ENCODE results near the gene SUSD6. TPM values are rescaled to one million over a fixed set of nuclear protein-coding genes. Genes with fewer than 3 reads are reported as not detected.
A peak's percentile ranks its signal among the peaks of the same experiment; 100 is the strongest.
"Not testable (repeated sequence)": the region's sequence is repeated elsewhere in the genome, so short reads cannot be mapped to it uniquely, and the experiment has no call there.

The SUSD6 gene
- polyA plus RNA-seq, 1 donor from 2014 or later, result 14.3 TPM

- Mint-ChIP-seq H3K4me3 (no peak overlapping the region), H3K9me3 (no peaks in the 10 kb centered on the region), H3K27ac (peak overlapping the region in 1 of 3 donors; percentile 39), H3K4me1 (peaks cover 0 to 5% (median 3%) of the 10 kb centered on the region in 3 donors), H3K36me3 (peaks cover 2% of the 10 kb centered on the region), H3K27me3 (no peaks in the 10 kb centered on the region)
Measured at GRCh38 chr14:69713993-69714679, 102.7 kb downstream of the SUSD6 start.

- H3K27ac Mint-ChIP-seq, result peak overlapping the region in 1 of 3 donors; percentile 87
- H3K4me3 Mint-ChIP-seq, result no peak overlapping the region
- H3K27me3 Mint-ChIP-seq, result no peaks in the 10 kb centered on the region
- H3K36me3 Mint-ChIP-seq, result no peaks in the 10 kb centered on the region
- no peaks in the 10 kb centered on the region for H3K9me3 Mint-ChIP-seq
- H3K4me1 Mint-ChIP-seq, result peaks cover 0 to 5% (median 3%) of the 10 kb centered on the region in 3 donors
Measured at GRCh38 chr14:69715725-69716477, 104.5 kb downstream of the SUSD6 start.

GRCh38 chr14:69716478-69717187 lies 105.2 kb downstream of the SUSD6 start:
- no peak overlapping the region for H3K4me3 Mint-ChIP-seq
- H3K36me3 Mint-ChIP-seq, result no peaks in the 10 kb centered on the region
- peak overlapping the region in 1 of 3 donors; percentile 87 for H3K27ac Mint-ChIP-seq
- H3K4me1 Mint-ChIP-seq, result peaks cover 0 to 5% (median 3%) of the 10 kb centered on the region in 3 donors
- H3K9me3 Mint-ChIP-seq, result no peaks in the 10 kb centered on the region
- no peaks in the 10 kb centered on the region for H3K27me3 Mint-ChIP-seq

- not testable (repeated sequence) for H3K27ac Mint-ChIP-seq, H3K27me3 Mint-ChIP-seq, H3K36me3 Mint-ChIP-seq
Measured at GRCh38 chr14:69718614-69719013, 107.2 kb downstream of the SUSD6 start.

GRCh38 chr14:69719501-69719951 lies 108.1 kb downstream of the SUSD6 start:
- Mint-ChIP-seq H3K27ac (peak overlapping the region in 1 of 3 donors; percentile 19), H3K4me3 (no peak overlapping the region), H3K27me3 (no peaks in the 10 kb centered on the region), H3K4me1 (peaks cover 0 to 4% (median 1%) of the 10 kb centered on the region in 3 donors), H3K9me3 (no peaks in the 10 kb centered on the region), H3K36me3 (no peaks in the 10 kb centered on the region)

More at GRCh38 chr14:69718614-69719013, 107.2 kb downstream of the SUSD6 start:
- not testable (repeated sequence) for H3K9me3 Mint-ChIP-seq, H3K4me3 Mint-ChIP-seq, H3K4me1 Mint-ChIP-seq

- Mint-ChIP-seq H3K4me1 (peaks cover 0 to 7% (median 0%) of the 10 kb centered on the region in 3 donors), H3K27ac (no peak overlapping the region), H3K4me3 (no peak overlapping the region), H3K36me3 (no peaks in the 10 kb centered on the region), H3K9me3 (no peaks in the 10 kb centered on the region), H3K27me3 (no peaks in the 10 kb centered on the region)
Measured at GRCh38 chr14:69720912-69721311, 109.5 kb downstream of the SUSD6 start.

GRCh38 chr14:69726761-69727511 lies 115.5 kb downstream of the SUSD6 start:
- H3K9me3 Mint-ChIP-seq, result no peaks in the 10 kb centered on the region
- H3K27me3 Mint-ChIP-seq, result no peaks in the 10 kb centered on the region
- peaks cover 0 to 9% (median 4%) of the 10 kb centered on the region in 3 donors for H3K4me1 Mint-ChIP-seq
- H3K4me3 Mint-ChIP-seq, result peak overlapping the region in 3 of 4 donors; percentile 76 to 88 (median 87)
- peak overlapping the region in 2 of 3 donors; percentile 31 to 36 for H3K27ac Mint-ChIP-seq
- no peaks in the 10 kb centered on the region for H3K36me3 Mint-ChIP-seq

GRCh38 chr14:69727860-69728259 lies 116.5 kb downstream of the SUSD6 start:
- Mint-ChIP-seq H3K27ac (no peak overlapping the region), H3K4me1 (peaks cover 0 to 9% (median 4%) of the 10 kb centered on the region in 3 donors), H3K27me3 (no peaks in the 10 kb centered on the region), H3K9me3 (no peaks in the 10 kb centered on the region), H3K36me3 (no peaks in the 10 kb centered on the region), H3K4me3 (no peak overlapping the region)

GRCh38 chr14:69731919-69732598 lies 120.7 kb downstream of the SUSD6 start:
- H3K27ac Mint-ChIP-seq, H3K4me3 Mint-ChIP-seq, H3K9me3 Mint-ChIP-seq: not testable (repeated sequence)

GRCh38 chr14:69736405-69736804 lies 125.0 kb downstream of the SUSD6 start:
- H3K9me3 Mint-ChIP-seq, H3K4me3 Mint-ChIP-seq, H3K27ac Mint-ChIP-seq, H3K36me3 Mint-ChIP-seq, H3K27me3 Mint-ChIP-seq, H3K4me1 Mint-ChIP-seq: not testable (repeated sequence)

More at GRCh38 chr14:69731919-69732598, 120.7 kb downstream of the SUSD6 start:
- H3K4me1 Mint-ChIP-seq, H3K36me3 Mint-ChIP-seq, H3K27me3 Mint-ChIP-seq: not testable (repeated sequence)

GRCh38 chr14:69741055-69741454 lies 129.7 kb downstream of the SUSD6 start:
- H3K27me3 Mint-ChIP-seq, result peaks cover 6% of the 10 kb centered on the region
- peaks cover 0 to 4% (median 3%) of the 10 kb centered on the region in 3 donors for H3K9me3 Mint-ChIP-seq
- H3K4me3 Mint-ChIP-seq, result no peak overlapping the region
- H3K4me1 Mint-ChIP-seq, result no peaks in the 10 kb centered on the region
- H3K27ac Mint-ChIP-seq, result no peak overlapping the region
- H3K36me3 Mint-ChIP-seq, result peaks cover 2% of the 10 kb centered on the region

GRCh38 chr14:69749956-69750355 lies 138.6 kb downstream of the SUSD6 start:
- Mint-ChIP-seq H3K4me3 (no peak overlapping the region), H3K27me3 (no peaks in the 10 kb centered on the region), H3K27ac (no peak overlapping the region), H3K4me1 (peaks cover 0 to 4% (median 2%) of the 10 kb centered on the region in 3 donors), H3K9me3 (no peaks in the 10 kb centered on the region), H3K36me3 (no peaks in the 10 kb centered on the region)

GRCh38 chr14:69750495-69750894 lies 139.1 kb downstream of the SUSD6 start:
- Mint-ChIP-seq H3K4me3 (no peak overlapping the region), H3K27ac (no peak overlapping the region), H3K27me3 (no peaks in the 10 kb centered on the region), H3K4me1 (peaks cover 0 to 6% (median 2%) of the 10 kb centered on the region in 3 donors), H3K9me3 (no peaks in the 10 kb centered on the region), H3K36me3 (no peaks in the 10 kb centered on the region)

GRCh38 chr14:69752773-69753172 lies 141.4 kb downstream of the SUSD6 start:
- peaks cover 0 to 6% (median 2%) of the 10 kb centered on the region in 3 donors for H3K4me1 Mint-ChIP-seq
- H3K27me3 Mint-ChIP-seq, result no peaks in the 10 kb centered on the region
- no peaks in the 10 kb centered on the region for H3K9me3 Mint-ChIP-seq
- no peak overlapping the region for H3K27ac Mint-ChIP-seq
- H3K4me3 Mint-ChIP-seq, result no peak overlapping the region
- H3K36me3 Mint-ChIP-seq, result no peaks in the 10 kb centered on the region

Data from IgD-negative memory B cell (primary cell).